Activated CD8-positive, alpha-beta T cell treated with anti-CD3 and anti-CD28 coated beads, Interleukin-2, amount 10 ng/mL, durations not matched to agents 7 days and 5 days (primary cell): Measurements from ENCODE around the gene PPP1R16B. TPM values are rescaled to one million over a fixed set of nuclear protein-coding genes. Genes with fewer than 3 reads are reported as not detected.

Experiments used
- ATAC-seq: fragments of 150-1000 bp; cut with Tn5 transposase; one replicate; pipeline ENCODE4 v1.10.0; 2021; ENCODE audit warnings: moderate library complexity
- CTCF ChIA-PET: fragments of 350-600 bp; sonication (Branson Sonifier 250); formaldehyde crosslinking; loops from one replicate; lab custom pipeline; 2021; ENCODE audit warnings: antibody characterized with exemption; lab: Charles Lee
- POLR2A ChIA-PET: fragments of 350-600 bp; sonication (Branson Sonifier 250); formaldehyde crosslinking; loops from one replicate; lab custom pipeline; 2021; ENCODE audit warnings: antibody characterized with exemption; lab: Charles Lee
- DNase-seq: peaks from one replicate; pipeline ENCODE4 v3.0.0-alpha.2; 2020
- H3K27ac Mint-ChIP-seq: one replicate; pipeline ENCODE4 v1.8.0; 2021; ENCODE audit warnings: mild to moderate bottlenecking, mixed read lengths
- H3K27me3 Mint-ChIP-seq: one replicate; pipeline ENCODE4 v1.8.0; 2021; ENCODE audit warnings: low read depth, mixed read lengths
- H3K36me3 Mint-ChIP-seq: one replicate; pipeline ENCODE4 v1.8.0; 2021; ENCODE audit warnings: low read depth, mixed read lengths
- H3K4me1 Mint-ChIP-seq: one replicate; pipeline ENCODE4 v1.8.0; 2021; ENCODE audit warnings: low read depth, mixed read lengths
- H3K4me3 Mint-ChIP-seq: one replicate; pipeline ENCODE4 v1.8.0; 2021; ENCODE audit warnings: mild to moderate bottlenecking, mixed read lengths
- H3K9me3 Mint-ChIP-seq: one replicate; pipeline ENCODE4 v1.8.0; 2022; ENCODE audit warnings: mixed read lengths; ENCODE audit not compliant: insufficient read depth
- total RNA-seq, 2 experiments: library from RNA; stranded (reverse); gene quantifications; one replicate each; pipeline ENCODE4 v1.2.3, GENCODE V29; 2021

The PPP1R16B gene
- total RNA-seq, 2 experiments from 2014 or later = 63.4 to 65.1 TPM

GRCh38 chr20:38970302-38970701, 164.8 kb downstream of the PPP1R16B start:
- peaks cover 4% of the 10 kb centered on the region for H3K4me1 Mint-ChIP-seq
- H3K27ac Mint-ChIP-seq = no peak overlapping the region
- ATAC-seq (no peak), DNase-seq (no peak)
- ChIA-PET POLR2A (no interaction called here), CTCF (interaction anchor here (1.5 kb wide), 1 partner anchor 9 kb away, joined by 3 read pairs; no protein-coding TSS in a partner anchor)
- no peak overlapping the region for H3K4me3 Mint-ChIP-seq
- H3K9me3 Mint-ChIP-seq = no peaks in the 10 kb centered on the region
- H3K36me3 Mint-ChIP-seq = peaks cover 15% of the 10 kb centered on the region
- H3K27me3 Mint-ChIP-seq = no peaks in the 10 kb centered on the region

Other genes with a start within 250 kb of the PPP1R16B start
- gene ADIG, start 224.5 kb upstream of the PPP1R16B start, total RNA-seq = not detected
- not detected for gene ARHGAP40, start 203.9 kb upstream of the PPP1R16B start, total RNA-seq
- not detected for gene SLC32A1, start 81.2 kb upstream of the PPP1R16B start, total RNA-seq
- gene ACTR5, start 57.2 kb upstream of the PPP1R16B start, total RNA-seq = 1 to 10 TPM; 8.4 to 9.2 TPM
- gene FAM83D, start 120.7 kb downstream of the PPP1R16B start, total RNA-seq = 10 to 100 TPM; 24.9 to 25.6 TPM
- 10 to 100 TPM; 10.8 to 11.1 TPM for gene DHX35, start 156.6 kb downstream of the PPP1R16B start, total RNA-seq